IMR-90 (cell line): ENCODE data around the gene RGS19.

Experiments
- BHLHE40 ChIP-seq: fragments of 150-350 bp; IDR thresholded peaks from 2 replicates; pipeline ENCODE4 v1.6.1; 2016; ENCODE audit warnings: mild to moderate bottlenecking, low read depth, low read length
- CEBPB ChIP-seq: IDR thresholded peaks from 2 replicates; pipeline ENCODE4 v1.6.1; 2012; ENCODE audit warnings: low read depth, low read length, improper control_type of control experiment
- CTCF ChIP-seq: conservative IDR thresholded peaks from 2 replicates; pipeline ENCODE4 v1.5.1; 2012; ENCODE audit warnings: mild to moderate bottlenecking, low read depth, low read length, improper control_type of control experiment
- FOS ChIP-seq: fragments of 150-350 bp; IDR thresholded peaks from 2 replicates; pipeline ENCODE4 v1.6.1; 2016; ENCODE audit warnings: low read depth, low read length
- MAFK ChIP-seq: IDR thresholded peaks from 2 replicates; pipeline ENCODE4 v1.6.1; 2012; ENCODE audit warnings: low read depth, low read length, improper control_type of control experiment
- MAZ ChIP-seq: IDR thresholded peaks from 2 replicates; pipeline ENCODE4 v1.6.1; 2012; ENCODE audit warnings: low read depth, mild to moderate bottlenecking, low read length, improper control_type of control experiment, moderate library complexity, borderline replicate concordance
- POLR2A ChIP-seq: IDR thresholded peaks from 2 replicates; pipeline ENCODE4 v1.6.1; 2012; ENCODE audit warnings: mild to moderate bottlenecking, low read depth, low read length
- RAD21 ChIP-seq: IDR thresholded peaks from 2 replicates; pipeline ENCODE4 v1.6.1; 2012; ENCODE audit warnings: low read length, improper control_type of control experiment
- RCOR1 ChIP-seq: IDR thresholded peaks from 2 replicates; pipeline ENCODE4 v1.6.1; 2012; ENCODE audit warnings: mild to moderate bottlenecking, low read length, improper control_type of control experiment; ENCODE audit not compliant: insufficient replicate concordance
- RFX5 ChIP-seq: IDR thresholded peaks from 2 replicates; pipeline ENCODE4 v1.8.0; 2012; ENCODE audit warnings: low read depth, mild to moderate bottlenecking, low read length, moderate library complexity
- SMC3 ChIP-seq: fragments of 150-350 bp; IDR thresholded peaks from 2 replicates; pipeline ENCODE4 v1.6.1; 2016; ENCODE audit warnings: low read depth, mild to moderate bottlenecking, antibody characterized with exemption, low read length, moderate library complexity
- TF ChIP-seq, protein P1 (sequence below): fragments of 150-350 bp; IDR thresholded peaks from 2 replicates; pipeline ENCODE4 v1.6.1; 2016; ENCODE audit warnings: low read depth, mild to moderate bottlenecking, low read length, moderate library complexity, borderline replicate concordance
- TF ChIP-seq, protein P2 (sequence below): fragments of 150-350 bp; IDR thresholded peaks from 2 replicates; pipeline ENCODE4 v1.6.1; 2017; ENCODE audit warnings: mild to moderate bottlenecking, antibody characterized with exemption, low read length, low read depth

DNA sequence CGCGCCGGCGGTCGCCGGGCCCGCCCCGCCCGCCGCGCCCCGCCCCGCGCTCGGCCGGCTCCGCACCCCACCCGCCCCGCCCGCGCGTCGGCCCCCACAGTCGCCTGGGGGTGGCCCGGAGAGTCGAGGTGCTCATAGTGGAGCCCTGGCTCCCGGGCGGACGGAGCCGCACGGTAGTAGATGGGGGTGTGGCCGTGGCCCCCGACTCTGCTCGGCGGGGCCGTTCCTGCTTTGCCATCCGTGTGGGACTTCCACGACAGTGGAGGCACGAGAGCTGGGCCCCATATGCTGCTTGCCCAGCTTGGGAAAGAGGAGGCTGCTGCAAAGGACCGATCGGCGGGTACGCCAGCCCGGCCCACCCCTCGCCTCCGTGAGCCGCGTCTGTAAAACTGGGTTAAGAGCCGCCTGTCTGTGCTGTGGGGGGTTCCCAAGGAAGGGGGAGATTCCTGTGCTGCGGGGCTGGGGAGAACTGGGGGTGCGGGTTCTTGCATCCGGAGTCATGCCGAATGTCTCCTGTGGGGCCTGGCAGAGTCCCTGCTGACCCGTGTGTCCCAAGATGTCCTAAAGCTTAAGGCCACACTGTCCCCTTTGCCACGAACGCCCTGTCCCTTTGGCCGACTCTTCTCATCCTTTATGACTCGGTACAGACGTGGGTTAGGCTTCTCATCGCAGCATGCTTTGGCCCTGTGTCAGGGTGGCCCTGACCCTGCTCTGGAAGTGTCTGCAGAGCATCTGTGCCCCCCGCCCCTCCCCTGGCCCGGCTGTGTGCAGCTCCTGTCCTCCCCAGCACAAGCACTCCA is 895 bp upstream of the RGS19 start, which contains the start of gene OPRL1:
- TF ChIP-seq CTCF (no peak), SMC3 (no peak), RAD21 (no peak), POLR2A (no peak), FOS (no peak), MAZ (no peak), CEBPB (no peak), BHLHE40 (no peak), RFX5 (no peak), RCOR1 (no peak), MAFK (no peak)
- TF ChIP-seq, protein P1, sequence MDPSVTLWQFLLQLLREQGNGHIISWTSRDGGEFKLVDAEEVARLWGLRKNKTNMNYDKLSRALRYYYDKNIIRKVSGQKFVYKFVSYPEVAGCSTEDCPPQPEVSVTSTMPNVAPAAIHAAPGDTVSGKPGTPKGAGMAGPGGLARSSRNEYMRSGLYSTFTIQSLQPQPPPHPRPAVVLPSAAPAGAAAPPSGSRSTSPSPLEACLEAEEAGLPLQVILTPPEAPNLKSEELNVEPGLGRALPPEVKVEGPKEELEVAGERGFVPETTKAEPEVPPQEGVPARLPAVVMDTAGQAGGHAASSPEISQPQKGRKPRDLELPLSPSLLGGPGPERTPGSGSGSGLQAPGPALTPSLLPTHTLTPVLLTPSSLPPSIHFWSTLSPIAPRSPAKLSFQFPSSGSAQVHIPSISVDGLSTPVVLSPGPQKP = no peak
- TF ChIP-seq, protein P2, sequence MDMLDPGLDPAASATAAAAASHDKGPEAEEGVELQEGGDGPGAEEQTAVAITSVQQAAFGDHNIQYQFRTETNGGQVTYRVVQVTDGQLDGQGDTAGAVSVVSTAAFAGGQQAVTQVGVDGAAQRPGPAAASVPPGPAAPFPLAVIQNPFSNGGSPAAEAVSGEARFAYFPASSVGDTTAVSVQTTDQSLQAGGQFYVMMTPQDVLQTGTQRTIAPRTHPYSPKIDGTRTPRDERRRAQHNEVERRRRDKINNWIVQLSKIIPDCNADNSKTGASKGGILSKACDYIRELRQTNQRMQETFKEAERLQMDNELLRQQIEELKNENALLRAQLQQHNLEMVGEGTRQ = no peak
